C4-2B (cell line): ENCODE data around the gene DPH7.

Source experiments
- ZFX ChIP-seq: fragments of 450-650 bp; IDR thresholded peaks from 2 replicates; pipeline ENCODE4 v1.6.1; 2017
- TF ChIP-seq, protein P1 (sequence below): fragments of 450-650 bp; conservative IDR thresholded peaks from 2 replicates; pipeline ENCODE4 v1.5.1; 2017; ENCODE audit warnings: mild to moderate bottlenecking

DNA sequence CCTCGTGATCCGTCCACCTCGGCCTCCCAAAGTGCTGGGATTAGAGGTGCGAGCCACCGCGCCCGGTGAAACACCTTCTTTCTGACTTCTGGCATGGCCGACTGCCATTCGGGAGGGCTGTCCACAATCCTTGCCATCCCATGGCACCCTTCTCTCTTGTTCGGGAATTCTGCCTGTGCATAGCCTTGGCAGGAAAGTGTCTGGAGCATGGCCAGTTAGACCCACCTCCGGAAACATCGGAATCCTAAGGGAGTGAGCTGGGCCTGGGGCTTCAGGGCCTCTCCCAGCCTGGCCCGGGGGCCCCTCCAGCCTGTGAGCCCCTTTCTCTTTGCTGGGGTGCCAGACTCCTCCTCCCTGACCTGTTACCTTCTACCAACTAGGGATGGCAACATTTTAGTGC lies 25.2 kb upstream of the DPH7 start:
- TF ChIP-seq, protein P1, sequence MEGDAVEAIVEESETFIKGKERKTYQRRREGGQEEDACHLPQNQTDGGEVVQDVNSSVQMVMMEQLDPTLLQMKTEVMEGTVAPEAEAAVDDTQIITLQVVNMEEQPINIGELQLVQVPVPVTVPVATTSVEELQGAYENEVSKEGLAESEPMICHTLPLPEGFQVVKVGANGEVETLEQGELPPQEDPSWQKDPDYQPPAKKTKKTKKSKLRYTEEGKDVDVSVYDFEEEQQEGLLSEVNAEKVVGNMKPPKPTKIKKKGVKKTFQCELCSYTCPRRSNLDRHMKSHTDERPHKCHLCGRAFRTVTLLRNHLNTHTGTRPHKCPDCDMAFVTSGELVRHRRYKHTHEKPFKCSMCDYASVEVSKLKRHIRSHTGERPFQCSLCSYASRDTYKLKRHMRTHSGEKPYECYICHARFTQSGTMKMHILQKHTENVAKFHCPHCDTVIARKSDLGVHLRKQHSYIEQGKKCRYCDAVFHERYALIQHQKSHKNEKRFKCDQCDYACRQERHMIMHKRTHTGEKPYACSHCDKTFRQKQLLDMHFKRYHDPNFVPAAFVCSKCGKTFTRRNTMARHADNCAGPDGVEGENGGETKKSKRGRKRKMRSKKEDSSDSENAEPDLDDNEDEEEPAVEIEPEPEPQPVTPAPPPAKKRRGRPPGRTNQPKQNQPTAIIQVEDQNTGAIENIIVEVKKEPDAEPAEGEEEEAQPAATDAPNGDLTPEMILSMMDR, result no peak
- no peak for TF ChIP-seq ZFX
